ENCODE measurements around the gene AK9.
"Not testable (repeated sequence)": the region's sequence is repeated elsewhere in the genome, so short reads cannot be mapped to it uniquely, and the experiment has no call there.

The AK9 gene

DNA sequence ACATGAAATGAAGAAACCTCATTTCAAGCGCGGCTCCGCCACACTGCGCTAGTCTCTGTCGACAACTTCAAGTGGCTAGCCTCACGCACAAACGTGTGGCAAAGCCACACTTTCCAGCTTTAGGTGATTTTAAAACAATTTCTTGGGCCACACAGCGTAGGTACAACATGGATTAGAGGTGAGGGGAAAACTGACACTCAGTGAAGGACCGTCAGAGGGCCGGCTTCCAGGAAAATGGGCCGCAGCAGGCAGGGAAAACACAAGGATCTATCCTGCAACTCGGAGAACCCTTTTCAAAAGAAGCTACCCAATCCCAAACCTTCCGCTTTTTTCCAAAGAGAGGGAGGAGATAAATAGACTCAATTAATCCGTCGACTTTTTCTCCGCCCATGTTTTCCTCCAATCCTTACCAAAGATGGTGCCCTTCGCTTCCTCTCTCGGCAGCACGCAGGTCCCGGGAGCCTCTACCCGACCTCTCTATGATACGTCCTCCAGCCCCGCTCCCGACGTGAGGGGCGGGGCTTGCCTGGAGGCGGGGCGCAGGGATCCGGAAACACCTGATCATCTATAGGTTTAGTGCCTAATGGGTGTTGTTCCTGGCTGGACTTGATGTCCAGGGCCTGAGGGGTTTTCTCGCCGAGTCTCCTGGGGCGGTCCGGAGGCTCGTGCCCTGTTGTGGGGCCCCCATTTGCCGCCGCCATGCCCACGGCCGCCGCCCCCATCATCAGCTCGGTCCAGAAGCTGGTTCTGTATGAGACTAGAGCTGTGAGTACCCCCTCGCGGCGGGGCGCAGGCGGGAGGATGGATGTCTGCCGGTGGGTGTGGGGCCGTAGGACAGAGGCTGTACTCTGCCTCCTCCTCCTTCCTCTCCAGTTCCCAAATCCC is at the start of gene AK9, which contains the start of gene FIG4:
Gene AK9, minus strand, starts transcription at position 466 of the 885 bp plus-strand sequence. CDS start 15,457 bp downstream, outside the sequence.
Gene FIG4, plus strand, starts transcription at position 560 of the 885 bp plus-strand sequence. Its CDS starts 140 bp downstream, at position 700.
- Histone ChIP-seq H3K9ac (ENCODE audit: low read length) (peak within 1 kb of the TSS; percentile 92), H3K4me3 (ENCODE audit: low read length) (peak within 1 kb of the TSS; percentile 97), H3K36me3 (ENCODE audit: control insufficient read depth, insufficient read depth, low read length, severe bottlenecking) (no peaks in the 10 kb centered on the region), H3K27me3 (replicated peaks; ENCODE audit: control insufficient read depth, insufficient read depth, low read length) (no peaks in the 10 kb centered on the region), H3K9me3 (ENCODE audit: control insufficient read depth, low read length) (no peaks in the 10 kb centered on the region), H3K4me1 (ENCODE audit: control insufficient read depth, insufficient read depth, low read length) (peaks cover 29% of the 10 kb centered on the region)
- DNase-seq (ENCODE audit: low read depth): peak; percentile 98

DNA sequence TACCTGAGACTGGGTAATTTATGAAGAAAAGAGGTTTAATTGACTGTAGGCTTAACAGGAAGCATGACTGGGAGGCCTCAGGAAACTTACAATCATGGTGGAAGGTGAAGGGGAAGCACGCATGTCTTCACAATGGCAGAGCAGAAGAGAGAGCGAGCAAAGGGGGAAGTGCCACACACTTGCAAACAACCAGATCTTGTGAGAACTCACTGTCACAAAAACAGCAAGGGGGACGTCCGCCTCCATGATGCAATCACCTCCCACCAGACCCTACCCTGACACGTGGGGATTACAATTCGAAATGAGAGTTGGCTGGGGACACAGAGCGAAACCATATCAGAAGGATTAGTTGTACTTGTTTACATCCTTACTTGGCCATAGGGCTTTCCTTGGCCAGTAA is 49.8 kb upstream of the AK9 start:
- DNase-seq (ENCODE audit: low read depth): no peak
- Histone ChIP-seq H3K4me1 (ENCODE audit: control insufficient read depth, insufficient read depth, low read length) (peaks cover 14% of the 10 kb centered on the region), H3K9me3 (ENCODE audit: control insufficient read depth, low read length) (no peaks in the 10 kb centered on the region), H3K4me3 (ENCODE audit: low read length) (no peak overlapping the region), H3K36me3 (ENCODE audit: control insufficient read depth, insufficient read depth, low read length, severe bottlenecking) (peaks cover 7% of the 10 kb centered on the region), H3K9ac (ENCODE audit: low read length) (no peak overlapping the region), H3K27me3 (replicated peaks; ENCODE audit: control insufficient read depth, insufficient read depth, low read length) (no peaks in the 10 kb centered on the region)

DNA sequence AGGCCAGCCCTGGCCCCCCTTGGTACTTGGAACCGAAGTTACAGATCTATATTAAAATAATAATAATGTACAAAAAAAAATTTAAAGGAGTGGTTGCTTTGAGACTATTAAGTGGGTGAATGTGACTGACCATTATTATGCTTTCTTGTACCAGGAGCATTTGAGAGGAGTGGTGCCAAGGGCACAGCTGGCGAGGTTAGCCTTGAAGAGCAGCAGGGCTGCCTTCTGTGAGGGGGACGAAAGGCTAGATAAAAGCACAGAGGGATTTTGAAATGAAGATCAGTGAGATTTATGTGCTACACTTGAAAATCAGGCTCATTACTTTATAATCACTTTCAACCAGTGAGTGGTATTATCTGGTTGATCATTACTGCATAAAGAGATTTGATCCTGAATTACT is 48.7 kb upstream of the AK9 start:
- DNase-seq (ENCODE audit: low read depth): no peak
- no peak overlapping the region for H3K4me3 ChIP-seq (ENCODE audit: low read length)
- H3K27me3 ChIP-seq (replicated peaks; ENCODE audit: control insufficient read depth, insufficient read depth, low read length): no peaks in the 10 kb centered on the region
- no peaks in the 10 kb centered on the region for H3K9me3 ChIP-seq (ENCODE audit: control insufficient read depth, low read length)
- H3K4me1 ChIP-seq (ENCODE audit: control insufficient read depth, insufficient read depth, low read length): peaks cover 14% of the 10 kb centered on the region
- H3K36me3 ChIP-seq (ENCODE audit: control insufficient read depth, insufficient read depth, low read length, severe bottlenecking): peaks cover 15% of the 10 kb centered on the region
- no peak overlapping the region for H3K9ac ChIP-seq (ENCODE audit: low read length)

DNA sequence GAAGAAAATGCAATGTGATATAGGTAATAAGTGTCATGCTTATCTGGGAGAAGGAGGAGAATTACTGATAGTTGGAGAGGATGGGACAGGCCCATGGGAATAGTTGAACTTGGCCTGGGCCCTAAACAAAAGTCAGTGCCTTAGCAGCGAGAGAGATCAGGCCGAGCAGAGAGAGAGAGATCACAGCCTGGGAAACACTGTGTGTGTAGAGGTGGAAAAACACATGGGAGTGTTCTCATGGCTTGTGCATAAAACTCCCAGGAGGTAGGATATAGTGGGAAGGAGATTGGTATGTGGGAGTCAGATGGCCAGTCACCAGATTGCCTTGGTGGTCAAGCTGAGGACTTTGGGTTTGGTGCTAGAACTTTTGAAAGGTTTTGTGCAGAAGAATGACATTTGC is 47.7 kb upstream of the AK9 start:
- no peaks in the 10 kb centered on the region for H3K27me3 ChIP-seq (replicated peaks; ENCODE audit: control insufficient read depth, insufficient read depth, low read length)
- H3K4me1 ChIP-seq (ENCODE audit: control insufficient read depth, insufficient read depth, low read length): peaks cover 8% of the 10 kb centered on the region
- H3K9ac ChIP-seq (ENCODE audit: low read length): no peak overlapping the region
- peaks cover 17% of the 10 kb centered on the region for H3K36me3 ChIP-seq (ENCODE audit: control insufficient read depth, insufficient read depth, low read length, severe bottlenecking)
- no peak overlapping the region for H3K4me3 ChIP-seq (ENCODE audit: low read length)
- DNase-seq (ENCODE audit: low read depth): no peak
- H3K9me3 ChIP-seq (ENCODE audit: control insufficient read depth, low read length): no peaks in the 10 kb centered on the region

DNA sequence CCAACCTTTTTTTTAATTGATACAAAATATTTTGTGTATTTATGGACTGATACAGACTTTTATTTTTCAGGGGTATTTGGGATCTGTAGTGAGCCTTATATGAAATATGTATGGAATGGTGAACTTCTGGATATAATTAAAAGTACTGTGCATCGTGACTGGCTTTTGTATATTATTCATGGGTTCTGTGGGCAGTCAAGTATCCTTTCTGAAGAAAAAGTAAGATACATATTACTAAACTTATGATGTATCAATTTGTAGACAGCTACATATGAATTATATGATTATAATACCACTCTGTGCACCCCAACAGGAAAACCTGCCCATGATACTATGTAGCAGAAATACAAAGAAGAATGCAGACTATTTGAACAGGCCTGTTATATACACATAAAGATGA is 47.3 kb upstream of the AK9 start:
- DNase-seq (ENCODE audit: low read depth): peak; percentile 65
- H3K36me3 ChIP-seq (ENCODE audit: control insufficient read depth, insufficient read depth, low read length, severe bottlenecking): peaks cover 17% of the 10 kb centered on the region
- no peaks in the 10 kb centered on the region for H3K27me3 ChIP-seq (replicated peaks; ENCODE audit: control insufficient read depth, insufficient read depth, low read length)
- peaks cover 5% of the 10 kb centered on the region for H3K4me1 ChIP-seq (ENCODE audit: control insufficient read depth, insufficient read depth, low read length)
- no peak overlapping the region for H3K9ac ChIP-seq (ENCODE audit: low read length)
- H3K9me3 ChIP-seq (ENCODE audit: control insufficient read depth, low read length): no peaks in the 10 kb centered on the region
- no peak overlapping the region for H3K4me3 ChIP-seq (ENCODE audit: low read length)

DNA sequence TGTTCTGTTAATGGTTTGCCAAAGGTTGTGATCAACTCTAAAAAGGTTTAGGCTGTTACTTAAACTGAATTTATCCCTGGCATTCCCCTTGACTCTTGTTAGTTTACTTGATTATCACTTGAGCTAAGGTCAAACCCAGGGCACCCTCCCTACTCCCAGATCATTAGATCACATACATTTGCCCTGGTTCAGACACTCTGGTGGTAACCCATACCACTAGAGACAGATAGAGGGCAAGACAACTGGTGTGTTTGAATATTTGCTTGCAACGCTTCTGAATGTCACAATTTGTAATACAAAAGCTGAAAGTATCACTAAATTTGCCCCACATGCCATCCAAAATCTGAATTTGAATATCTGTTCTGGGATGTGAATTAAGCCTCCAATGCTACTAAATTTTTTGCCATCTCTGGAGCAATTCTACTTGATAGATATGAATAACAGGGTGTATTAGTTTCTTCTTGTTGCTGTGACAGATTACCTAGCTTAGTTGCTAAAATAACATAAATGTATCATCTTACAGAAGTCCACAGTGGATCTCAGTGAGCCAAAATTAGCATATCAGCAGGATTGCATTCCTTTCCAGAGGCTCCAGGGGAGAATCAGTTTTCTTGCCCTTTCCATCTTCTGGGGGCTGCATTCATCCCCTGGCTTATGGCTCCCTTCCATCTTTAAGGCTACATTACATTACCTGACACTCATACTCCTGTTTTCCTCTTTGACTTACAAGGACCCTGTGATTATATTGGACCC is 45.4 kb upstream of the AK9 start:
- Histone ChIP-seq H3K27me3 (replicated peaks; ENCODE audit: control insufficient read depth, insufficient read depth, low read length) (no peaks in the 10 kb centered on the region), H3K9ac (ENCODE audit: low read length) (no peak overlapping the region), H3K9me3 (ENCODE audit: control insufficient read depth, low read length) (no peaks in the 10 kb centered on the region), H3K36me3 (ENCODE audit: control insufficient read depth, insufficient read depth, low read length, severe bottlenecking) (peaks cover 17% of the 10 kb centered on the region), H3K4me1 (ENCODE audit: control insufficient read depth, insufficient read depth, low read length) (peaks cover 5% of the 10 kb centered on the region), H3K4me3 (ENCODE audit: low read length) (no peak overlapping the region)
- no peak for DNase-seq (ENCODE audit: low read depth)

DNA sequence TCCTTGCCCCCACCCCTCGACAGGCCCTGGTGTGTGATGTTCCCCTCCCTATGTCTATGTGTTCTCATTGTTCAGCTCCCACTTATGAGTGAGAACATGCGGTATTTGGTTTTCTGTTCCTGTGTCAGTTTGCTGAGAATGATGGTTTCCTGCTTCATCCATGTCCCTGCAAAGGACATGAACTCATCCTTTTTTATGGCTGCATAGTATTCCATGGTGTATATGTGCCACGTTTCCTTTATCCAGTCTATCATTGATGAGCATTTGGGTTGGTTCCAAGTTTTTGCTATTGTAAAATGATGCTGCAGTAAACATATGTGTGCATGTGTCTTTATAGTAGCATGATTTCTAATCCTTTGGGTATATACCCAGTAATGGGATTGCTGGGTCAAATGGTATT is 34.2 kb upstream of the AK9 start:
- DNase-seq (ENCODE audit: low read depth); H3K4me1 ChIP-seq (ENCODE audit: control insufficient read depth, insufficient read depth, low read length); H3K27me3 ChIP-seq (replicated peaks; ENCODE audit: control insufficient read depth, insufficient read depth, low read length); H3K36me3 ChIP-seq (ENCODE audit: control insufficient read depth, insufficient read depth, low read length, severe bottlenecking); H3K4me3 ChIP-seq (ENCODE audit: low read length); H3K9ac ChIP-seq (ENCODE audit: low read length); H3K9me3 ChIP-seq (ENCODE audit: control insufficient read depth, low read length): not testable (repeated sequence)

DNA sequence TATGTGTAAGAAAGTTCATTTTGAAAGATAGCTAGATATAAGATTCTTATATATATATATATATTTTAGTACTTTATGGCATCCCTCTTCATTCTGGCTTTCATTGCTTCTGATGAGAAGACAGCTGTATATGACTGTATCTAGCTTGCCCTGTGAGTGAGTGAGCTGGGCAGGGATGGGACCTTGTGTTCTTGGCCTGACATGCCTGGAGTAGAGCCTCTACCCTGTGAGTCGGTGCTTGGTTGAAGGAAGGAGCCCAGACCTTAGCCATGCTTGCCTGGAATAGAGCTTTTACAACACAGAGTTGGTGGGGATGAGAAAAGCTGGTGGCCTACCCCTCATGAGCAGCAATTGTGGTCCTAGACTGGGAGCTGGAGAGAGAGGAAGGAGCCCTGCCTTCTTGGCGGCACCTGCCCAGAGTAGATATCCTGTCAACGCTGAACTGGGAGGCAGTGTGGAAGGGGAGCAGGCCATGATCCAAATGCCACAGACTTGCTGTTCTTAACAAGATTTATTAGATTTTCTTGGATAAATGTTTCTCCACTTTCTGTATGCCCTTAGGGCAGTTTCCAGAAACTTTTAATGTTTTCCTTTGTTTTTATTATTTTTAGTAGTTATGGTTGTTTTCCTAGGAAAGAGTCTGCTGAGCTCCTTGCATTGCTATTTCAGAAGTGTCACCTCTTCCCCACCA is 31.7 kb upstream of the AK9 start:
- no peak for DNase-seq (ENCODE audit: low read depth)

DNA sequence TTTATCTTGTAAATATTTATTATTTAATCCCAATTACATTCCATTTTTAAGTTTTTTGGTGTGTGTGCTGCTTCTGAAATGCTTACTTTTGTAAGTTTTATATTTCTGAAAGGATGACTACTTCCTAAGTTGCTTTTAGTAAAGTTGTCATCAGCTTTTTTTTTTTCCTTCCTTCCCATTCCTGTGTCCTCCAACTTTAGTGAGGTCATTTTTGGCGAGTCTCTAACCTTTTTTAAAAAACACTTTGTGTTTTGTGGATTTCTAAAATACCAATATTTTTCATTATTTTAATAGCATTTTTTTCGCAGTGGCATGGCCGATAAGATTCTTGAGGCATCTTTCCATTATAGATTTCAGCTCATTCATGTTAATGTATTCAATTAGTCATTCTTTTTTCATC is 31.0 kb upstream of the AK9 start:
- no peak for DNase-seq (ENCODE audit: low read depth)
- Histone ChIP-seq H3K4me3 (ENCODE audit: low read length) (no peak overlapping the region), H3K36me3 (ENCODE audit: control insufficient read depth, insufficient read depth, low read length, severe bottlenecking) (peaks cover 8% of the 10 kb centered on the region), H3K9ac (ENCODE audit: low read length) (no peak overlapping the region), H3K27me3 (replicated peaks; ENCODE audit: control insufficient read depth, insufficient read depth, low read length) (no peaks in the 10 kb centered on the region), H3K4me1 (ENCODE audit: control insufficient read depth, insufficient read depth, low read length) (peaks cover 7% of the 10 kb centered on the region), H3K9me3 (ENCODE audit: control insufficient read depth, low read length) (no peaks in the 10 kb centered on the region)

More for the DNA sequence above, 31.7 kb upstream of the AK9 start:
- no peak overlapping the region for H3K4me3 ChIP-seq (ENCODE audit: low read length)
- H3K9ac ChIP-seq (ENCODE audit: low read length): no peak overlapping the region
- H3K4me1 ChIP-seq (ENCODE audit: control insufficient read depth, insufficient read depth, low read length): peaks cover 7% of the 10 kb centered on the region
- H3K36me3 ChIP-seq (ENCODE audit: control insufficient read depth, insufficient read depth, low read length, severe bottlenecking): peaks cover 8% of the 10 kb centered on the region
- no peaks in the 10 kb centered on the region for H3K27me3 ChIP-seq (replicated peaks; ENCODE audit: control insufficient read depth, insufficient read depth, low read length)
- H3K9me3 ChIP-seq (ENCODE audit: control insufficient read depth, low read length): no peaks in the 10 kb centered on the region

DNA sequence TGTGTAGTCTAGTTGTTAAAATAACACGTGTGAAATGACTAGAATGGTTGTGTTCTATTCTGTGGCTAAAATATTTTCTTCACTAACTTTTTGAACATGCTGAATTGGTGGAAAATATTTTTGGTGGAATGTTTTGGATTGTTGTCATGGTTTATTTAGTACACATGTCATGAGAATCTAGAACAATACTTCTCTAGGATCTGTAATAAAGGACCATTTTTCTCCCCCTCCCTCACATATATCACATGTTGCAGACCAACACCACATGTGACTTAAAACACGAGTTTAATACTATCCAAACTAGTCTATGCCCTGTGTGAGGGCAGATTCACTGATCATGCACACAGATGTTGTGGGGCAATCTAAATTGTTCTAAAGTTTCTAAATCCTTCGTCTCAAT is 29.3 kb upstream of the AK9 start:
- H3K9ac ChIP-seq (ENCODE audit: low read length): no peak overlapping the region
- peaks cover 8% of the 10 kb centered on the region for H3K36me3 ChIP-seq (ENCODE audit: control insufficient read depth, insufficient read depth, low read length, severe bottlenecking)
- DNase-seq (ENCODE audit: low read depth): peak; percentile 35
- peaks cover 16% of the 10 kb centered on the region for H3K4me1 ChIP-seq (ENCODE audit: control insufficient read depth, insufficient read depth, low read length)
- no peaks in the 10 kb centered on the region for H3K27me3 ChIP-seq (replicated peaks; ENCODE audit: control insufficient read depth, insufficient read depth, low read length)
- H3K4me3 ChIP-seq (ENCODE audit: low read length): no peak overlapping the region
- no peaks in the 10 kb centered on the region for H3K9me3 ChIP-seq (ENCODE audit: control insufficient read depth, low read length)

DNA sequence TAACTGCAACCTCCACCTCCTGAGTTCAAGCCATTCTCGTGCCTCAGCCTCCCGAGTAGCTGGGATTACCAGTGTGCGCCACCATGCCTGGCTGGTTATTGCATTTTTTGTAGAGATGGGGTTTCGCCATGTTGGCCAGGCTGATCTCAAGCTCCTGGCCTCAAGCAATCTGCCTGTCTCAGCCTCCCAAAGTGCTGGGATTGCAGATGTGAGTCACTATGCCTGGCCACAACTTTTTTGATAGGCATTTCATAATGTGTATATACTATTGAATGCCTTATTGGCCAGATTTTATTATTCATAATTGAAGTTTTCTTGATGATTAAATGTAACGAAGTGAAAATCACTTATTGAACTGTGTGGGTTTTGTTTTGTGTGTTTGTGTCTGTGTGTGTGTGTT is 28.0 kb upstream of the AK9 start:
- H3K27me3 ChIP-seq (replicated peaks; ENCODE audit: control insufficient read depth, insufficient read depth, low read length): no peaks in the 10 kb centered on the region
- H3K9me3 ChIP-seq (ENCODE audit: control insufficient read depth, low read length): no peaks in the 10 kb centered on the region
- H3K4me3 ChIP-seq (ENCODE audit: low read length): no peak overlapping the region
- H3K36me3 ChIP-seq (ENCODE audit: control insufficient read depth, insufficient read depth, low read length, severe bottlenecking): peaks cover 8% of the 10 kb centered on the region
- no peak overlapping the region for H3K9ac ChIP-seq (ENCODE audit: low read length)
- DNase-seq (ENCODE audit: low read depth): no peak
- H3K4me1 ChIP-seq (ENCODE audit: control insufficient read depth, insufficient read depth, low read length): peaks cover 13% of the 10 kb centered on the region
